Medulla oblongata (tissue), 1 donor: ENCODE data around the gene TDO2.

Source experiments
- DNase-seq: peaks from one replicate; pipeline ENCODE4 v3.0.0-alpha.2; 2015; ENCODE audit errors: extremely low spot score

Gene TDO2

DNA sequence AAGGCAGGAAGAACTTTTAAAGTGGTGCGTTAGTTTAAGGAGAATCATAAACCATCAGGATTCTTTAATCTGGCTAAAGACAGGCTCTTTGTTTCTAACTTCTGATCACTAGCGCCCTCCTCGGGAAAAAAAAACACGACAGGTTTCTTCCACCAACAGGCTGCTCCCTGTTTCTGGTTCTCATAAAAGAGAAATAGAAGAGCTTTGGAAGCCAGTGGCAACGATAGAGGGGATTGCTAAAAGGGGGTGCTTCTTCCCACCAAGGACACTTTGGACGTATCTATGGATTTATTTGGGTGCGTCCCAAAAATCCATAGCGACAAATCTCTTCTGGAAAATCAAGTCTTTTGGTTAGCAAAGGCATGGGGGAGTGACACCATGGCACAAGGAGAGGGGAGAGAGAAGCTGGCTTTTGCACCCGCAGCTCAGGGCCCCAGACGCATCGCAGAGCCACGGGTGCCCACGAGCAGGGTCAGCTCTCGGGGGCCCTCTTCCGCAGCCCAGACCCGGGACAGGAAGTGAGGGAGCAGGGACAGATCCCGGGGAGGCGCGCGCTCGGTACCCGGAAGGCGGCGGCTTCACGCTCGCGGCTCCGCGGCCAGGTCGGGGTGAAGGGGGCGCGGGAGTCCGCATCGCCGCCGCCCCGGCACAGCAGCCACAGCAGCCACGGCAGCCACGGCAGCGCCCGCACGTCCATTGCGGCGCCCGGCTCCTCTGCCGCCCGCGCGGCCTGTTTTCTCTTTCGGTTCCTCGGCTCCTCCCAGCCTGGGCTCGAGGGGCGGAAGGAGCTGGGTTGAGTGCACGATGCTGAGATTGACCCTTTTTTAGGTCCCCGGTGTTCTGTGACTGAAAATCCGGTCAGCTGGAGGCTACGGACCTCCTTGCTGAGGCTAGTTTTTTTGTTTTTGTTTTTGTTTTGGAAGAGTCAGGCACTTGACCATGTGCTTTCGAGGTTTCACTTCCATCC, 49.9 kb downstream of the TDO2 start, which contains the start of gene CTSO:
Gene CTSO (minus strand): TSS at position 716 of the 967 bp plus-strand sequence. CDS start 19 bp downstream, at position 697.
- peak; percentile 92 for DNase-seq

DNA sequence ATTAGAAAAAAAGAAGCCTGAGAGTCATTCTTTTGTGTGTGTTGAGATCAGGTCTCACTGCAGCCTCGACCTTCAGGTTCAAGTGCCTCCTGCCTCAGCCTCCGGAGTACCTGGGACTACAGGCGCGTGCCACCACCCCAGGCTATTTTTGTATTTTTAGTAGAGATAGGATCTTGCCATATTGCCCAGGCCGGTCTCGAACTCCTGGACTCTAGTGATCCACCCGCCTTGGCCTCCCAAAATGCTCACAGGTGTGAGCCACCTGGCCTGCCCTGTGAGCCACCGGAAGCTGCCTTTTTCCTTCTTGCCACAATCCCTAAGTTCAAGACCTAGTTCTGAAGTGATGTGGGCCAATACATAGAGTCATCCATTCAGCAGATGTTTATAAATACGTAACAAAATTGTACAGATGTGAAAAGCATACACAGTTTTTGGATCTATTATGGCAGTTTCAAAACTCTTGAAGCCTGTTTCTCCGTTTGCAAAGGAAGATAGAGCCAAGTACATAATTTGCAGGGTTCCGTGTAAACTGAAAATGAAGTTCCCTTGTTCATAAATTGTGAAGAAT, 50.7 kb downstream of the TDO2 start:
- DNase-seq: no peak

- DNase-seq: no peak
Observed at GRCh38 chr4:155954939-155955338, 51.4 kb downstream of the TDO2 start.

DNA sequence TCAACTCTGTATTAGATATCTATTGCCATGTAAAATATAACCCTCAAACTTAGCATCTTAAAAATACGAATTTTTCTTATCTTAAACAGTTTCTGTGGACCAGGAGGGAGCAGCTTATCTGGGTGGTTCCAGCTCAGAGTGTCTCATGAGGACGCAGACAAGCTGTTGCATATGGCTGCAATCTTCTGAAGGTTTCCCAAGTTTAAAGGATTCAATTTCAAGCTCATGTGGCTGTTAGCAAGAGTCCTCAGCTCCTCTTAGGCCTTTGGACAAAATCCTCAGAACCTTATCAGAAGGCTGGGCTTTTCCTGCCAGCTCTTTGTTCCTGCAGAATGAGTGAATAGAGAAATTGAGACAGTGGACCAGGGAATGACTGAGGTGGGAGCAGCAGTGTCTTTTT, 53.0 kb downstream of the TDO2 start:
- no peak for DNase-seq

GRCh38 chr4:155959417-155959816, 55.9 kb downstream of the TDO2 start:
- DNase-seq: no peak

- DNase-seq: peak; percentile 10
Observed at GRCh38 chr4:155960522-155960921, 57.0 kb downstream of the TDO2 start.

GRCh38 chr4:155961575-155961974, 58.1 kb downstream of the TDO2 start:
- no peak for DNase-seq

DNA sequence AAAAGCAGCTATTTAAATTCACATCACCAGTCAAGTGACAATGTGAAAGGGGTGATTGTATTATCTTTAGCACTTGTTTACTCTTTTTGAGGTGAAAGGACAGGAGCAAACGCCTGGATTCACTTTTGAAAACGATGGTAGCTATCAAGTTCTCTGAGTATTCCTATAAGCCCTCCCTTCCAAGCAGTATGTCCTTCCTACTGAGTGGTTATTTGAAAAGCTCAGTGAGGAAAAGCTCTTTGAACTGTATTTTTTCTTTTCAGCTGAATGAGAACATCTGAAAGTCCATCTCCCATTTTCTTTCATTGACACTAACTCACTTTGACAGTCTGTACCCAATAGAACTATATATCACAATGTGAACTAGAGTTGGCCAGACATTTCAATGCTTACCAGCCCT, 59.3 kb downstream of the TDO2 start:
- no peak for DNase-seq

- no peak for DNase-seq
Observed at GRCh38 chr4:155964016-155964891, 60.8 kb downstream of the TDO2 start.

GRCh38 chr4:155966171-155966570, 62.7 kb downstream of the TDO2 start:
- no peak for DNase-seq

- DNase-seq: peak; percentile 30
Observed at GRCh38 chr4:155966731-155967395, 63.4 kb downstream of the TDO2 start.
